Nucleus accumbens (tissue), 56 donors: Measurements from ENCODE around the gene CHPF2.
A peak's percentile ranks its signal among the peaks of the same experiment; 100 is the strongest.

Experiments used
- DNase-seq, 56 donors: peaks; one replicate each; lab custom pipeline; 2025; lab: John Stamatoyannopoulos, UW

CHPF2 gene

GRCh38 chr7:151244196-151244840, 12.0 kb downstream of the CHPF2 start:
- DNase-seq: peak in 21 of 56 donors; percentile 14 to 80 (median 31)

GRCh38 chr7:151244841-151245346, 12.6 kb downstream of the CHPF2 start:
- DNase-seq: no peak

- DNase-seq: peak in 2 of 56 donors; percentile 55 to 59
These were observed 13.2 kb downstream of the CHPF2 start for GRCh38 chr7:151245360-151246101.

GRCh38 chr7:151246102-151246850, 14.0 kb downstream of the CHPF2 start:
- DNase-seq: no peak

GRCh38 chr7:151246851-151247580, 14.7 kb downstream of the CHPF2 start:
- DNase-seq: no peak

GRCh38 chr7:151247611-151248345, 15.5 kb downstream of the CHPF2 start:
- peak in 3 of 56 donors; percentile 30 to 53 (median 41) for DNase-seq

- DNase-seq: peak in 34 of 56 donors; percentile 19 to 75 (median 52)
These were observed 16.2 kb downstream of the CHPF2 start, which contains the start of gene SMARCD3 for GRCh38 chr7:151248346-151249033. SMARCD3 (minus strand) TSS chr7:151248694; CDS start chr7:151248562, 132 bp downstream.

- peak in 34 of 56 donors; percentile 30 to 73 (median 52) for DNase-seq
These were observed 16.9 kb downstream of the CHPF2 start for GRCh38 chr7:151249034-151249731.

GRCh38 chr7:151249732-151250072, 17.4 kb downstream of the CHPF2 start:
- DNase-seq: peak in 4 of 56 donors; percentile 22 to 62 (median 40)

- no peak for DNase-seq
These were observed 18.2 kb downstream of the CHPF2 start for GRCh38 chr7:151250181-151251132.

- peak in 13 of 56 donors; percentile 47 to 71 (median 59) for DNase-seq
These were observed 19.0 kb downstream of the CHPF2 start for GRCh38 chr7:151251328-151251688.

- DNase-seq: peak in 51 of 56 donors; percentile 26 to 91 (median 72)
These were observed 19.6 kb downstream of the CHPF2 start for GRCh38 chr7:151251689-151252560.

- peak in 1 of 56 donors; percentile 43 for DNase-seq
These were observed 20.2 kb downstream of the CHPF2 start for GRCh38 chr7:151252561-151252835.

- no peak for DNase-seq
These were observed 20.9 kb downstream of the CHPF2 start for GRCh38 chr7:151252961-151253711.

- no peak for DNase-seq
These were observed 22.0 kb downstream of the CHPF2 start for GRCh38 chr7:151254316-151254715.

GRCh38 chr7:151254851-151255250, 22.6 kb downstream of the CHPF2 start:
- DNase-seq: no peak
